Activated B cell treated with CpG ODN at 0.5 μM for 24 hours (primary cell): ENCODE measurements around the gene AKT2. TPM values are rescaled to one million over a fixed set of nuclear protein-coding genes. Genes with fewer than 3 reads are reported as not detected.

Experiments used
- ATAC-seq: fragments of 200-7000 bp; cut with Tn5 transposase; one replicate; pipeline ENCODE4 v1.10.0; 2021; ENCODE audit warnings: low read depth, mild to moderate bottlenecking, moderate library complexity
- CTCF ChIA-PET: fragments of 350-600 bp; sonication (Branson Sonifier 250); formaldehyde crosslinking; loops from one replicate; lab custom pipeline; 2021; ENCODE audit warnings: antibody characterized with exemption; lab: Charles Lee
- POLR2A ChIA-PET: fragments of 350-600 bp; sonication (Branson Sonifier 250); formaldehyde crosslinking; loops from one replicate; lab custom pipeline; 2021; ENCODE audit warnings: antibody characterized with exemption; lab: Charles Lee
- DNase-seq: peaks from one replicate; pipeline ENCODE4 v3.0.0; 2022
- H3K27ac Mint-ChIP-seq: one replicate; pipeline ENCODE4 v1.8.0; 2020; ENCODE audit warnings: mixed read lengths
- H3K27me3 Mint-ChIP-seq: one replicate; pipeline ENCODE4 v1.8.0; 2021; ENCODE audit warnings: mixed read lengths
- H3K36me3 Mint-ChIP-seq: one replicate; pipeline ENCODE4 v1.8.0; 2021; ENCODE audit warnings: low read depth, mixed read lengths
- H3K4me1 Mint-ChIP-seq: one replicate; pipeline ENCODE4 v1.8.0; 2021; ENCODE audit warnings: mixed read lengths
- H3K4me3 Mint-ChIP-seq: one replicate; pipeline ENCODE4 v1.8.0; 2020; ENCODE audit warnings: mild to moderate bottlenecking, mixed read lengths
- H3K9me3 Mint-ChIP-seq: one replicate; pipeline ENCODE4 v1.8.0; 2020; ENCODE audit warnings: mixed read lengths
- intact Hi-C: fragments of 100-400 bp; cut with micrococcal nuclease; formaldehyde crosslinking; loops from one replicate; pipeline ENCODE4 v1.15.1; 2024
- total RNA-seq: library from RNA; stranded (reverse); gene quantifications from 2 replicates; pipeline ENCODE4 v1.2.3, GENCODE V29; 2022
- TF ChIP-seq, protein P1 (sequence below): fragments of 200-600 bp; IDR thresholded peaks from one replicate; pipeline ENCODE4 v1.8.0; 2022; ENCODE audit warnings: antibody characterized with exemption, mild to moderate bottlenecking

Gene AKT2
- total RNA-seq, 1 donor from 2014 or later = 176 TPM

GRCh38 chr19:40320558-40320935, 35.4 kb upstream of the AKT2 start:
- Mint-ChIP-seq H3K27me3 (no peaks in the 10 kb centered on the region), H3K4me1 (no peaks in the 10 kb centered on the region), H3K27ac (no peak overlapping the region), H3K4me3 (no peak overlapping the region), H3K9me3 (no peaks in the 10 kb centered on the region), H3K36me3 (peaks cover 67% of the 10 kb centered on the region)
- POLR2A ChIA-PET = interaction anchor here (0.6 kb wide), 1 partner anchor 128 kb away, joined by 3 read pairs; no protein-coding TSS in a partner anchor
- intact Hi-C loops = no loop called here
- no peak for DNase-seq
- CTCF ChIA-PET = no interaction called here
- ATAC-seq = no peak
- TF ChIP-seq, protein P1, sequence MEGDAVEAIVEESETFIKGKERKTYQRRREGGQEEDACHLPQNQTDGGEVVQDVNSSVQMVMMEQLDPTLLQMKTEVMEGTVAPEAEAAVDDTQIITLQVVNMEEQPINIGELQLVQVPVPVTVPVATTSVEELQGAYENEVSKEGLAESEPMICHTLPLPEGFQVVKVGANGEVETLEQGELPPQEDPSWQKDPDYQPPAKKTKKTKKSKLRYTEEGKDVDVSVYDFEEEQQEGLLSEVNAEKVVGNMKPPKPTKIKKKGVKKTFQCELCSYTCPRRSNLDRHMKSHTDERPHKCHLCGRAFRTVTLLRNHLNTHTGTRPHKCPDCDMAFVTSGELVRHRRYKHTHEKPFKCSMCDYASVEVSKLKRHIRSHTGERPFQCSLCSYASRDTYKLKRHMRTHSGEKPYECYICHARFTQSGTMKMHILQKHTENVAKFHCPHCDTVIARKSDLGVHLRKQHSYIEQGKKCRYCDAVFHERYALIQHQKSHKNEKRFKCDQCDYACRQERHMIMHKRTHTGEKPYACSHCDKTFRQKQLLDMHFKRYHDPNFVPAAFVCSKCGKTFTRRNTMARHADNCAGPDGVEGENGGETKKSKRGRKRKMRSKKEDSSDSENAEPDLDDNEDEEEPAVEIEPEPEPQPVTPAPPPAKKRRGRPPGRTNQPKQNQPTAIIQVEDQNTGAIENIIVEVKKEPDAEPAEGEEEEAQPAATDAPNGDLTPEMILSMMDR = no peak

DNA sequence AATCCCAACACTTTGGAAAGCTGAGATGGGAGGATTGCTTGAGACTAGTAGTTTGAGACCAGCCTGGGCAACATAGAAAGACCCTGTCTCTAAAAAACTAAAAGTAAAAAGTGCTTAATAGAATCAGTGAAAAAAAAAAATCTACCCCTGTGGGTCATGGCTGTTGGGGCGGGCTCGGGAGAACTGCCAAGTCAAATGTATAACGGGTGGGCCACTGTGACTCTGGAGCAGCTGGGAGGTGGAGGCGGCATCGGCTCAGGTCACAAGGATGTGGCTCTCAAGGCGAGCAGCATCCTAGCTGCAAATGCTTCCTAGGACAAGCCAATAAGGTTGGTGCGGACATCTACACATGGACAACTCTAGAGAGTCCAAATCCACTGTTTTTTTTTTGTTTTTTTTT, 32.2 kb upstream of the AKT2 start:
- no peaks in the 10 kb centered on the region for H3K9me3 Mint-ChIP-seq
- POLR2A ChIA-PET = no interaction called here
- TF ChIP-seq, protein P1 = no peak
- intact Hi-C loops = no loop called here
- peaks cover 39% of the 10 kb centered on the region for H3K36me3 Mint-ChIP-seq
- CTCF ChIA-PET = interaction anchor here (1.0 kb wide), 1 partner anchor 12 kb away, joined by 3 read pairs; no protein-coding TSS in a partner anchor
- H3K27me3 Mint-ChIP-seq = no peaks in the 10 kb centered on the region
- H3K27ac Mint-ChIP-seq = no peak overlapping the region
- DNase-seq (no peak), ATAC-seq (no peak)
- H3K4me1 Mint-ChIP-seq = no peaks in the 10 kb centered on the region
- H3K4me3 Mint-ChIP-seq = no peak overlapping the region

- DNase-seq (no peak), ATAC-seq (no peak)
- POLR2A ChIA-PET = no interaction called here
- Mint-ChIP-seq H3K27me3 (no peaks in the 10 kb centered on the region), H3K4me1 (no peaks in the 10 kb centered on the region), H3K4me3 (no peak overlapping the region), H3K27ac (no peak overlapping the region), H3K9me3 (no peaks in the 10 kb centered on the region), H3K36me3 (peaks cover 26% of the 10 kb centered on the region)
- CTCF ChIA-PET = no interaction called here
- TF ChIP-seq, protein P1 = no peak
- intact Hi-C loops = no loop called here
These were observed 30.8 kb upstream of the AKT2 start for GRCh38 chr19:40315812-40316470.

DNA sequence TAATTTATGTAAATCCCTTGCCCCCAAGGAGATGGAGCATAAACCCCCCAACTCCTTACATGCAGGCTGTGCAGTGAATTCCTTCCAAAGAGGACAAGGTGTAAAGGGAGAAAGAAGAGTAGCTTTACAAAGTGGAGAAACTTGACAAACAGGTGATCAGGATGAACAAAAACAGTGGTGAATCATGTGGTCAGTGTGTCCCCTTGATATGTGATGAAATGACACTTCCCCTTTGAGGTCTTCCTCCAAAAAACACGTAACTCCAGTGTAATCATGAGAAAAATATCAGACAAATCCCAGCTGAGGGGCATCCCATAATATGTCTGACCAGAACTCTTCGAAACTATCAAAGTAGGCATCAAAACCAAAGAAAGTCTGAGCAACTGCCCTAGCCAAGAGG, 29.5 kb upstream of the AKT2 start:
- CTCF ChIA-PET = interaction anchor here (0.7 to 1.9 kb wide), 2 partner anchors 10 to 1446 kb away, joined by 3 to 8 read pairs; no protein-coding TSS in a partner anchor
- TF ChIP-seq, protein P1 = no peak
- POLR2A ChIA-PET = no interaction called here
- intact Hi-C loops = no loop called here
- Mint-ChIP-seq H3K4me3 (no peak overlapping the region), H3K4me1 (no peaks in the 10 kb centered on the region), H3K27ac (no peak overlapping the region), H3K27me3 (no peaks in the 10 kb centered on the region), H3K36me3 (peaks cover 14% of the 10 kb centered on the region), H3K9me3 (no peaks in the 10 kb centered on the region)
- DNase-seq (no peak), ATAC-seq (no peak)

GRCh38 chr19:40313229-40313983, 28.3 kb upstream of the AKT2 start:
- Mint-ChIP-seq H3K27ac (no peak overlapping the region), H3K27me3 (no peaks in the 10 kb centered on the region), H3K4me3 (no peak overlapping the region), H3K4me1 (no peaks in the 10 kb centered on the region), H3K36me3 (peaks cover 10% of the 10 kb centered on the region), H3K9me3 (no peaks in the 10 kb centered on the region)
- intact Hi-C loops = no loop called here
- CTCF ChIA-PET = interaction anchor here (1.9 kb wide), 1 partner anchor 8 kb away, joined by 8 read pairs; no protein-coding TSS in a partner anchor
- POLR2A ChIA-PET = no interaction called here
- DNase-seq = no peak
- TF ChIP-seq, protein P1 = no peak
- ATAC-seq = no peak
